ENCODE measurements around the gene VSIG1.

Gene VSIG1

GRCh38 chrX:108044554-108045256 is at the start of gene VSIG1:
Gene VSIG1, plus strand, starts transcription at chrX:108045065. Its CDS starts 66 bp downstream, at chrX:108045131.
- no peak for DNase-seq

- no peak for DNase-seq
Observed at GRCh38 chrX:107996124-107996523, 48.7 kb upstream of the VSIG1 start.

- no peak for DNase-seq
Observed at GRCh38 chrX:108000751-108001150, 44.1 kb upstream of the VSIG1 start.

- no peak for DNase-seq
Observed at GRCh38 chrX:108001218-108001814, 43.5 kb upstream of the VSIG1 start.

- no peak for DNase-seq
Observed at GRCh38 chrX:108018656-108019381, 26.0 kb upstream of the VSIG1 start.

- DNase-seq: no peak
Observed at GRCh38 chrX:108019382-108019875, 25.4 kb upstream of the VSIG1 start.

- no peak for DNase-seq
Observed at GRCh38 chrX:108020631-108021030, 24.2 kb upstream of the VSIG1 start.

GRCh38 chrX:108022491-108023089 is 22.3 kb upstream of the VSIG1 start:
- DNase-seq: no peak

- no peak for DNase-seq
Observed at GRCh38 chrX:108025376-108025775, 19.5 kb upstream of the VSIG1 start.

- no peak for DNase-seq
Observed at GRCh38 chrX:108025954-108026600, 18.8 kb upstream of the VSIG1 start.

- DNase-seq: no peak
Observed at GRCh38 chrX:108028854-108029253, 16.0 kb upstream of the VSIG1 start.

- no peak for DNase-seq
Observed at GRCh38 chrX:108029928-108030711, 14.7 kb upstream of the VSIG1 start.

- DNase-seq: no peak
Observed at GRCh38 chrX:108032944-108033343, 11.9 kb upstream of the VSIG1 start.

- no peak for DNase-seq
Observed at GRCh38 chrX:108033890-108034289, 11.0 kb upstream of the VSIG1 start.

- no peak for DNase-seq
Observed at GRCh38 chrX:108034725-108035124, 10.1 kb upstream of the VSIG1 start.

- DNase-seq: no peak
Observed at GRCh38 chrX:108036298-108036973, 8.4 kb upstream of the VSIG1 start.

- DNase-seq: no peak
Observed at GRCh38 chrX:108049649-108050048, 4.8 kb downstream of the VSIG1 start.

- DNase-seq: no peak
Observed at GRCh38 chrX:108053218-108053617, 8.4 kb downstream of the VSIG1 start.

- no peak for DNase-seq
Observed at GRCh38 chrX:108055546-108055945, 10.7 kb downstream of the VSIG1 start.

GRCh38 chrX:108059801-108060200 is 14.9 kb downstream of the VSIG1 start:
- DNase-seq: no peak

GRCh38 chrX:108064001-108064400 is 19.1 kb downstream of the VSIG1 start:
- no peak for DNase-seq

- no peak for DNase-seq
Observed at GRCh38 chrX:108064613-108065012, 19.7 kb downstream of the VSIG1 start.

Data from stimulated activated CD4-positive, alpha-beta T cell treated with anti-CD3 and anti-CD28 coated beads, Interleukin-2, amount 100 ng/mL, for 48 hours (primary cell).